NCI-H69 (cell line): ENCODE data around the gene CCR2.

Experiments used
- DNase-seq: peaks from one replicate; lab custom pipeline; 2025; lab: John Stamatoyannopoulos, UW

CCR2 gene

DNA sequence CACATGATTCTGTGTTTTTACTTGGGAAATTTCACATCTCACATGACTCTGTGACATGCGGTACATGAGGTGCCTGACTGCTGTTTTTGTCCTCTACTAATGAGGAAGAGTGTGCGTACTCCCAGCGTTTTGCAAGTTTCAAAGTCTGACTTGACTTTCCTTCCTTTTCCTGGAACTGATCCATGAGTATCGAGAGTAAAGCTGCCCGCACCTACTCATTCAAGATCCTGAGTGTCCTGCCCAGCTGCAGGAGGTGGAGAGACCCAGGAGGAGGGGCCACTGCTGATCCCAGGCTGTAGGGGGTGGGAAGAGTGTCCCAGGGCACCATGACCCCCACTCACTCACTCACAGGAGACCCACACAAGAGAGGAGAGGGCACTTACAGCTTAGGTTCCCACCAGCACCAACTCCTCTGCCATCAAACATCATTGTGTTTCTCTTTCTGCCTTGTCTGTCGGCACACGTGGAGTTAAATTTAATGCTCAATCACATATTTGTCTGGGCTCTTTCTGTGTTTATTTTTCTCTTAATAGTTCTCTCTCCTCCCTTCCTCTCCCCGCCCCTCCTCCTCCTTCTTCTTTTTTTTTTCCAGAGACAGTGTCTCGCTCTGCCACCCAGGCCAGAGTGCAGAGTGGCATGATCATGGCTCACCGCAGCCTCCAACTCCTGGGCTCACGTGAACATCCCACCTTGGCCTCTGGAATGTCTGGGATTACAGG, 51.5 kb downstream of the CCR2 start:
- DNase-seq = peak; percentile 27

DNA sequence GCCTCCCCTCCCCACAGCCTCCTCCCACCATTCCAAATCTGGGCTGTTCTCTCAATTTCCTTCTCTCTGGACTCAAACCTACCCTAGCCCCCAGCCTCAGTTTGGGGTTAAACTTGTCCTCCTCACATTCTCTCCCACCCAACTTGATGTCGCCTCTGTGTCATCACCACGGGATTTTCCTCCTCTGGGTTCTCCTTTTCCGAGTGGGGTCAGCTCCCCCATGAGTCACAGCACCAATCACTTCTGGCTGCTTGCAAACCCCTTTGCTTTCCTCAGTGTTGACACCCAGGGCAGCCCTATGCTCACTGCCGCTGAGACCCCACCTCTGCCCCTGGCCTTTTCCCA, 52.5 kb downstream of the CCR2 start:
- DNase-seq = no peak

DNA sequence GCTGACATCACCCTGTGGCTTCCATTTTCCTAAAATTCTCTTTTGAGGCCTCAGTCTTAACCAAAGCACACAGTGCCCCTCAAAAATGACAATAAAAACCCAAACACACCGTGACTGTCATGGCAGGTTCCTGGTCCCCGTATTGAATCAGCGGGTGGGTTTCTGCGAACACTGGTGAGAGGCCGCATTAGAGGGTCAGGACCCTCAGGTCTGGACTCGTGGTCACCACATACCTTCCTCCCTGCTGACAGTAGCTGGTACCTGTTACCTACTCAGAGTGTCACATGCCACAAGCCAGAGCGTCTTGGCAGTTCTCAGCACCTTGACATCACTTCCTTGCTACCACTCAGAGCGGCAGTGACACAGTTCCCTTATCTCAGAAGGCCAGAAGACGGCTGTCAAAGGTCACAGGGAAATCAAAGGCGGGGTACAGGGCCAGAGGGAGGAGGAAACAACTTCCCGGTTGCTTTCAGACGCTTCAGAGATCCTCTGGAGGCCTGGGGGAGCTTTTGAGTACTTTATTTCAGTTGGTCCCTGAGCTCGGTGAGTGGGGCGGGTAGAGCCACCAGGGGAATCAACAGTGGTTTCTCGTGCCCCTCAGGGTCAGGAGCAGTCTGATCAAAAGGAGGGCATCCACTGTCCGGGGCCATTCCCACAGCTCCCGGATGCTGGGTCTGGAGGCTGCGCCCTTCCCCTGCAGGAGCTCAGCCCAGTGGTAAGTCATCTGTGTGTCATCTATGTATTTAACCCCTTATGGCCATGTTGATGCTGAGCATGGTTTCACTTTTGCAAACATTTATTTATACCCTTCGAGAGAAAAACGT, 53.1 kb downstream of the CCR2 start, which contains the start of the genes CCR5AS and CCRL2:
TSS of gene CCR5AS (minus strand) at position 279 of the 824 bp plus-strand sequence.
TSS of gene CCRL2 (plus strand) at position 472 of the 824 bp plus-strand sequence. CDS start 821 bp downstream, outside the sequence.
- DNase-seq = no peak

DNA sequence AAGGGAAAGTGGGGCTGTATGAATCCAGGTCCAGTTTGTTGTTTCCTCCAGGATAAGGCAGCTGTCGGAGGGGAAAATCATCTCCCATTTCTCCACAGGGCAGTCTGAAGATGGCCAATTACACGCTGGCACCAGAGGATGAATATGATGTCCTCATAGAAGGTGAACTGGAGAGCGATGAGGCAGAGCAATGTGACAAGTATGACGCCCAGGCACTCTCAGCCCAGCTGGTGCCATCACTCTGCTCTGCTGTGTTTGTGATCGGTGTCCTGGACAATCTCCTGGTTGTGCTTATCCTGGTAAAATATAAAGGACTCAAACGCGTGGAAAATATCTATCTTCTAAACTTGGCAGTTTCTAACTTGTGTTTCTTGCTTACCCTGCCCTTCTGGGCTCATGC, 54.1 kb downstream of the CCR2 start:
- DNase-seq = no peak

DNA sequence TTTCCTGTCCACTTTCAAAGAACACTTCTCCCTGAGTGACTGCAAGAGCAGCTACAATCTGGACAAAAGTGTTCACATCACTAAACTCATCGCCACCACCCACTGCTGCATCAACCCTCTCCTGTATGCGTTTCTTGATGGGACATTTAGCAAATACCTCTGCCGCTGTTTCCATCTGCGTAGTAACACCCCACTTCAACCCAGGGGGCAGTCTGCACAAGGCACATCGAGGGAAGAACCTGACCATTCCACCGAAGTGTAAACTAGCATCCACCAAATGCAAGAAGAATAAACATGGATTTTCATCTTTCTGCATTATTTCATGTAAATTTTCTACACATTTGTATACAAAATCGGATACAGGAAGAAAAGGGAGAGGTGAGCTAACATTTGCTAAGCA, 54.9 kb downstream of the CCR2 start:
- no peak for DNase-seq

DNA sequence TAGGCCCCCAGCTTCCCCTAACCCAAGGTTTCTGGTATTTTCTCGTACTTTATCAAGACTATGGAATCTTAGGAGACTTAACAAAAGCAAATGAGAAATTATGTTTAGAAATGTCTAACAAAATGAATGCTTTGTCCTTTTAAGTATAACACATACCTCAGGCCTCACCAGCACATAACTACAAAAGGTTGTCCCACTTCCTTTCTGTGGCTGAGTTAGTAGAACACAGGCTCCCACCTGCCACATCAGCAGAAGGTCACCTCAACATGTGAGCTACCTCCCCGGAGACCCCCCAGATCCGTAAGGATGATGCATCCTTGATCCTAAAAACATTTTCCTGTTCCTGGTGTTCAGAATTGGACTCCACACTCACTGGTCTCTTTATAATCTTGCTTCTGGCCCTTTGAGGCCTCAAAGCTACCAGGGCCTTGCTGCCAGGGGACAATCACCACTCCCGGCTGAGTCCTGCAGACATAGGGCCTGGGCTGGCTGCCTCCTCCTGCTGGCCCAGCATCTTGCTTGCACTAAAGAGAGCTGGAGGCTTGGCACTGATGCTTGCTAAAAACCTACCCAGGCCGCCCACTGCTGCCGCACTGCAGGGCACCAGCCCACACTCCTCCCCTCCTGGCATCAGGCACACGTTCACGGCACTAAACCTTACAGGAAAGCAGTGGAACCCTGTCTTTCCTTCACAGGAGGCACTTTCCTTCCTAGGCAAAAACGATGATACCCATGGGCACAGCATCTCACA, 56.0 kb downstream of the CCR2 start:
- DNase-seq = no peak
